ENCODE results near the gene RFLNA.

Gene RFLNA

GRCh38 chr12:124284368-124284767 lies 10.5 kb upstream of the RFLNA start:
- no peak overlapping the region for H3K4me2 ChIP-seq (ENCODE audit: low read length)
- H3F3A ChIP-seq (ENCODE audit: insufficient read depth, low read length): no peaks in the 10 kb centered on the region
- TF ChIP-seq CTCF (IDR thresholded peaks at IDR 0.05; ENCODE audit: low read length): no peak
- TF ChIP-seq EZH2 (IDR thresholded peaks at IDR 0.05; ENCODE audit: borderline replicate concordance, low read length): no peak

GRCh38 chr12:124286414-124286813 lies 8.5 kb upstream of the RFLNA start:
- H3F3A ChIP-seq (ENCODE audit: insufficient read depth, low read length): no peaks in the 10 kb centered on the region
- H3K27me3 ChIP-seq (ENCODE audit: insufficient read depth, low read length): peaks cover 4% of the 10 kb centered on the region; the same call in 1 of the 2 replicates
- no peak overlapping the region for H3K4me2 ChIP-seq (ENCODE audit: low read length)
- no peak overlapping the region for H3K27ac ChIP-seq (ENCODE audit: low read depth, low read length, poor library complexity, severe bottlenecking)
- no peaks in the 10 kb centered on the region for H3K79me2 ChIP-seq (ENCODE audit: insufficient read depth, low read length)
- H3K9me3 ChIP-seq (ENCODE audit: low read length): no peaks in the 10 kb centered on the region
- no peak overlapping the region for H2AFZ ChIP-seq (ENCODE audit: low read length)
- no peak overlapping the region for H3K9ac ChIP-seq (ENCODE audit: low read length)
- no peaks in the 10 kb centered on the region for H3K36me3 ChIP-seq (ENCODE audit: insufficient read depth, low read length)
- no peak for TF ChIP-seq EZH2 (IDR thresholded peaks at IDR 0.05; ENCODE audit: borderline replicate concordance, low read length)
- TF ChIP-seq CTCF (IDR thresholded peaks at IDR 0.05; ENCODE audit: low read length): no peak
- no peaks in the 10 kb centered on the region for H3K4me1 ChIP-seq (ENCODE audit: insufficient read depth, low read length, severe bottlenecking)
- no peak overlapping the region for H3K4me3 ChIP-seq (ENCODE audit: low read depth, low read length, poor library complexity, severe bottlenecking)
- H3K9me2 ChIP-seq (ENCODE audit: low read depth, low read length): no peaks in the 10 kb centered on the region
- H4K20me1 ChIP-seq (ENCODE audit: insufficient read depth, low read length): no peaks in the 10 kb centered on the region

More at GRCh38 chr12:124284368-124284767, 10.5 kb upstream of the RFLNA start:
- H3K9me3 ChIP-seq (ENCODE audit: low read length): no peaks in the 10 kb centered on the region
- no peak overlapping the region for H3K9ac ChIP-seq (ENCODE audit: low read length)
- no peaks in the 10 kb centered on the region for H3K4me1 ChIP-seq (ENCODE audit: insufficient read depth, low read length, severe bottlenecking)
- no peaks in the 10 kb centered on the region for H3K9me2 ChIP-seq (ENCODE audit: low read depth, low read length)
- H3K27ac ChIP-seq (ENCODE audit: low read depth, low read length, poor library complexity, severe bottlenecking): no peak overlapping the region
- H3K27me3 ChIP-seq (ENCODE audit: insufficient read depth, low read length): peaks cover 4% of the 10 kb centered on the region; the same call in 1 of the 2 replicates
- H3K4me3 ChIP-seq (ENCODE audit: low read depth, low read length, poor library complexity, severe bottlenecking): no peak overlapping the region
- H3K79me2 ChIP-seq (ENCODE audit: insufficient read depth, low read length): no peaks in the 10 kb centered on the region
- H3K36me3 ChIP-seq (ENCODE audit: insufficient read depth, low read length): no peaks in the 10 kb centered on the region
- no peak overlapping the region for H2AFZ ChIP-seq (ENCODE audit: low read length)
- no peaks in the 10 kb centered on the region for H4K20me1 ChIP-seq (ENCODE audit: insufficient read depth, low read length)

- Histone ChIP-seq H3K27me3 (ENCODE audit: insufficient read depth, low read length) (peaks cover 4% of the 10 kb centered on the region; the same call in 1 of the 2 replicates), H3K4me3 (ENCODE audit: low read depth, low read length, poor library complexity, severe bottlenecking) (no peak overlapping the region), H3K36me3 (ENCODE audit: insufficient read depth, low read length) (no peaks in the 10 kb centered on the region), H3K79me2 (ENCODE audit: insufficient read depth, low read length) (no peaks in the 10 kb centered on the region), H3K9me2 (ENCODE audit: low read depth, low read length) (no peaks in the 10 kb centered on the region), H2AFZ (ENCODE audit: low read length) (no peak overlapping the region), H4K20me1 (ENCODE audit: insufficient read depth, low read length) (no peaks in the 10 kb centered on the region), H3F3A (ENCODE audit: insufficient read depth, low read length) (no peaks in the 10 kb centered on the region), H3K9ac (ENCODE audit: low read length) (no peak overlapping the region), H3K9me3 (ENCODE audit: low read length) (no peaks in the 10 kb centered on the region), H3K4me1 (ENCODE audit: insufficient read depth, low read length, severe bottlenecking) (no peaks in the 10 kb centered on the region), H3K4me2 (ENCODE audit: low read length) (no peak overlapping the region), H3K27ac (ENCODE audit: low read depth, low read length, poor library complexity, severe bottlenecking) (no peak overlapping the region)
- no peak for TF ChIP-seq CTCF (IDR thresholded peaks at IDR 0.05; ENCODE audit: low read length)
- TF ChIP-seq EZH2 (IDR thresholded peaks at IDR 0.05; ENCODE audit: borderline replicate concordance, low read length): no peak
Observed at GRCh38 chr12:124286971-124287370, 7.9 kb upstream of the RFLNA start.
